Vagina (tissue), 2 donors: Measurements from ENCODE around the gene FCRL6.

ENCODE experiments used
- CTCF ChIP-seq, 3 experiments: fragments of 450-650 bp in 2 of 3; fragments of 200-600 bp in 1 of 3; sonication (generic) in 1 of 3; IDR thresholded peaks; one replicate each; pipeline ENCODE4 v1.5.1; 2017 to 2019; ENCODE audit warnings: antibody characterized with exemption in 3 of 3, mild to moderate bottlenecking in 2 of 3, moderate library complexity in 2 of 3
- POLR2A ChIP-seq, 2 donors: fragments of 450-650 bp; IDR thresholded peaks; one replicate each; pipeline ENCODE4 v1.6.1; 2017; ENCODE audit warnings: antibody characterized with exemption in 2 of 2, mild to moderate bottlenecking in 2 of 2, moderate library complexity in 2 of 2

DNA sequence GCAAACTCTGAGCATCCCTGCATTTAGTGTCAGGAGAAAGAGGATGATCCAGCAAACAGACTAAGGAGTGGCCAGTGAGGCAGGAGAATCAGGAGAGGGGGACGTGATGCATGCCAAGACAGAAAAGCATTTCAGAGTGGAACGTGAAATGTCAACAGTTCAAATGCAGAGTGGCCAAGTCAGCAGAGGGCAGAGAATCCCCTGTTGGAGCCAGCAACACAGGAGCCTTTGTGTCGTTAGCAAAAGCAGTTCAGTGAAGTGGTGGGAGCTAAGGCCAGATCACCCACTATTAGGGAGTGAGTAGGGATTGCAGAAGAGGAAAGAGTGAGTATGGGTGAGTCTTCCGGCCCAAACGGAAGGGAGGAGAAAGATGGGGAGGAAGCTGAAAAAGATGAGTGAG lies 6.6 kb upstream of the FCRL6 start:
- TF ChIP-seq CTCF (IDR thresholded peaks at IDR 0.05) (no peak), POLR2A (IDR thresholded peaks at IDR 0.05) (no peak)
